Measurements from ENCODE around the gene CRYBG1. TPM values are rescaled to one million over a fixed set of nuclear protein-coding genes. Genes with fewer than 3 reads are reported as not detected.

CRYBG1 gene
- total and polyA plus RNA-seq, 2 donors (not counting 1 experiment from before 2014, with no cell fraction given), result 9.6 to 47.0 TPM

DNA sequence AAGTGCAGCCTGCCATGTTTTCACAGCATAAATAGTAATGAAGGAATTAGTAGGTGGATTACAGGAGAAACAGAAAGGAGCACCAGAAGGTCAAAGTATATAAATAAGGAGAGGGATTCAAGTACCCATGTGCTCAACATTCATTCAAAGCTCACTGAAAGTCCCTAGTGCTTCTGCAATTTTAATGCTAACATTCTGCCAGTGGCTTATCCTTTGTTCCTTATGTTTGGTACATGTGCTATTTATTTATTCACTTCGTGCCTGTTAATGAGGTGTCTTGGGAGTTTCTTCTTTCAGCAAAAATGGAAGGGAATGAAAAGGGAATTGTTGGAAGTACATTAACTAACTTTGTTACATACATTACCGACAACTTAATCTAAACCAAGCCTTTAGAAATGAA, 105.7 kb downstream of the CRYBG1 start:
- H3K4me3 Mint-ChIP-seq, result no peak overlapping the region
- intact Hi-C loops (cut with micrococcal nuclease), result no loop called here
- ChIA-PET CTCF (interaction anchor here (1.1 to 1.5 kb wide), 2 partner anchors 22 to 513 kb away, joined by 3 read pairs; no protein-coding TSS in a partner anchor), POLR2A (no interaction called here)
- TF ChIP-seq, protein P1, sequence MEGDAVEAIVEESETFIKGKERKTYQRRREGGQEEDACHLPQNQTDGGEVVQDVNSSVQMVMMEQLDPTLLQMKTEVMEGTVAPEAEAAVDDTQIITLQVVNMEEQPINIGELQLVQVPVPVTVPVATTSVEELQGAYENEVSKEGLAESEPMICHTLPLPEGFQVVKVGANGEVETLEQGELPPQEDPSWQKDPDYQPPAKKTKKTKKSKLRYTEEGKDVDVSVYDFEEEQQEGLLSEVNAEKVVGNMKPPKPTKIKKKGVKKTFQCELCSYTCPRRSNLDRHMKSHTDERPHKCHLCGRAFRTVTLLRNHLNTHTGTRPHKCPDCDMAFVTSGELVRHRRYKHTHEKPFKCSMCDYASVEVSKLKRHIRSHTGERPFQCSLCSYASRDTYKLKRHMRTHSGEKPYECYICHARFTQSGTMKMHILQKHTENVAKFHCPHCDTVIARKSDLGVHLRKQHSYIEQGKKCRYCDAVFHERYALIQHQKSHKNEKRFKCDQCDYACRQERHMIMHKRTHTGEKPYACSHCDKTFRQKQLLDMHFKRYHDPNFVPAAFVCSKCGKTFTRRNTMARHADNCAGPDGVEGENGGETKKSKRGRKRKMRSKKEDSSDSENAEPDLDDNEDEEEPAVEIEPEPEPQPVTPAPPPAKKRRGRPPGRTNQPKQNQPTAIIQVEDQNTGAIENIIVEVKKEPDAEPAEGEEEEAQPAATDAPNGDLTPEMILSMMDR (IDR thresholded peaks at IDR 0.05), result no peak
- TF ChIP-seq EZH2 (IDR thresholded peaks at IDR 0.05; ENCODE audit: borderline replicate concordance, insufficient read depth, low read depth, low read length, poor library complexity, severe bottlenecking), result no peak
- no peak overlapping the region for H2AFZ ChIP-seq (ENCODE audit: insufficient read depth, low read depth, low read length, poor library complexity, severe bottlenecking)
- no peaks in the 10 kb centered on the region for H3K27me3 ChIP-seq (replicated peaks in 1 of 4; ENCODE audit: control extremely low read depth in 1 of 4, control insufficient read depth in 3 of 4, insufficient read depth in 4 of 4, low read length in 3 of 4)
- no peaks in the 10 kb centered on the region for H3K9me3 ChIP-seq (ENCODE audit: control extremely low read depth in 1 of 3, control insufficient read depth in 2 of 3, insufficient read depth in 1 of 3, low read length in 2 of 3)
- H3K4me1 ChIP-seq (ENCODE audit: control insufficient read depth in 2 of 2, insufficient read depth in 2 of 2, low read length in 2 of 2), result no peaks in the 10 kb centered on the region
- H3K9ac ChIP-seq (ENCODE audit: low read length), result no peak overlapping the region
- no peaks in the 10 kb centered on the region for H3K36me3 ChIP-seq (replicated peaks in 1 of 2; ENCODE audit: control extremely low read depth in 1 of 2, control insufficient read depth in 1 of 2, extremely low read depth in 1 of 2, insufficient read depth in 2 of 2, low read length in 1 of 2)
- H3K4me3 ChIP-seq (ENCODE audit: control extremely low read depth in 1 of 5, extremely low read depth in 1 of 5, insufficient read depth in 1 of 5, low read depth in 2 of 5, low read length in 4 of 5), result no peak overlapping the region
- no CpG with 5 or more reads among the region's 2 CpGs for WGBS (ENCODE audit: insufficient coverage)
- ATAC-seq (ENCODE audit: low read depth), result no peak
- no peak overlapping the region for H3K27ac ChIP-seq (ENCODE audit: low read length in 2 of 2)
- peaks cover 6% of the 10 kb centered on the region for H3K27me3 Mint-ChIP-seq
- H3K79me2 ChIP-seq (ENCODE audit: control insufficient read depth, insufficient read depth, low read length), result no peaks in the 10 kb centered on the region
- no peaks in the 10 kb centered on the region for H3K4me1 Mint-ChIP-seq
- DNase-seq, result no peak
- H3K27ac Mint-ChIP-seq, result no peak overlapping the region
- H3K4me2 ChIP-seq (replicated peaks; ENCODE audit: low read depth, low read length, poor library complexity, severe bottlenecking), result no peak overlapping the region
- H3K9me3 Mint-ChIP-seq (ENCODE audit: insufficient read depth), result no peaks in the 10 kb centered on the region
- H4K20me1 ChIP-seq (ENCODE audit: control insufficient read depth, insufficient read depth, low read length, poor library complexity, severe bottlenecking), result no peaks in the 10 kb centered on the region

DNA sequence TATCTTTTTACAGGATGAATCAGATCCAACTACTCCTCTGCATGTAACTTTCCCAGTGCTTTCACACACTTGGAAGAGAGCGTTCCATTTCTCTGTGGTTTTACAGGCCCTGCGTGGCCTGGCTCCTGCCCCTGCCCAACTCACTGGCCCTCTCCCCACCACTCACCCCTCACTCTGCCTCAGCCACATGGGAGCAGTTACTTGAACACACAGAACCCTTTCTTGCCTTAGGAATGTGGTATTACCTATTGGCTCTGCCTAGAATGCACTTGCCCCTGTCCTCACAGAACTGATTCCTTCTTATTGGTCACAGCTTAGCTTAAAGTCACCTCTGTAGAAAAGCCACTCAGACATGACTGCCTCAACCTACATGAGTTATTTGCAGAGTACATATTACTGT, 108.4 kb downstream of the CRYBG1 start:
- Mint-ChIP-seq H3K4me1 (no peaks in the 10 kb centered on the region), H3K27ac (no peak overlapping the region), H3K4me3 (no peak overlapping the region), H3K9me3 (ENCODE audit: insufficient read depth) (no peaks in the 10 kb centered on the region), H3K27me3 (peaks cover 6% of the 10 kb centered on the region)
- H2AFZ ChIP-seq (ENCODE audit: insufficient read depth, low read depth, low read length, poor library complexity, severe bottlenecking), result no peak overlapping the region
- H4K20me1 ChIP-seq (ENCODE audit: control insufficient read depth, insufficient read depth, low read length, poor library complexity, severe bottlenecking), result no peaks in the 10 kb centered on the region
- H3K9ac ChIP-seq (ENCODE audit: low read length), result no peak overlapping the region
- H3K27ac ChIP-seq (ENCODE audit: low read length in 2 of 2), result no peak overlapping the region
- TF ChIP-seq EZH2 (IDR thresholded peaks at IDR 0.05; ENCODE audit: borderline replicate concordance, insufficient read depth, low read depth, low read length, poor library complexity, severe bottlenecking), result no peak
- TF ChIP-seq, protein P1 (IDR thresholded peaks at IDR 0.05), result no peak
- H3K79me2 ChIP-seq (ENCODE audit: control insufficient read depth, insufficient read depth, low read length), result no peaks in the 10 kb centered on the region
- H3K27me3 ChIP-seq (replicated peaks in 1 of 4; ENCODE audit: control extremely low read depth in 1 of 4, control insufficient read depth in 3 of 4, insufficient read depth in 4 of 4, low read length in 3 of 4), result no peaks in the 10 kb centered on the region
- WGBS (ENCODE audit: insufficient coverage), result 100% methylated on average over 2 of the region's 2 CpGs
- H3K36me3 ChIP-seq (replicated peaks in 1 of 2; ENCODE audit: control extremely low read depth in 1 of 2, control insufficient read depth in 1 of 2, extremely low read depth in 1 of 2, insufficient read depth in 2 of 2, low read length in 1 of 2), result no peaks in the 10 kb centered on the region
- POLR2A ChIA-PET, result no interaction called here
- CTCF ChIA-PET, result no interaction called here
- no peaks in the 10 kb centered on the region for H3K4me1 ChIP-seq (ENCODE audit: control insufficient read depth in 2 of 2, insufficient read depth in 2 of 2, low read length in 2 of 2)
- ATAC-seq (ENCODE audit: low read depth) (no peak), DNase-seq (no peak)
- no peak overlapping the region for H3K4me2 ChIP-seq (replicated peaks; ENCODE audit: low read depth, low read length, poor library complexity, severe bottlenecking)
- intact Hi-C loops (cut with micrococcal nuclease), result no loop called here
- no peak overlapping the region for H3K4me3 ChIP-seq (ENCODE audit: control extremely low read depth in 1 of 5, extremely low read depth in 1 of 5, insufficient read depth in 1 of 5, low read depth in 2 of 5, low read length in 4 of 5)
- H3K9me3 ChIP-seq (ENCODE audit: control extremely low read depth in 1 of 3, control insufficient read depth in 2 of 3, insufficient read depth in 1 of 3, low read length in 2 of 3), result no peaks in the 10 kb centered on the region

Data from B cell (primary cell).